ENCODE results near the gene ZNF101.

DNA sequence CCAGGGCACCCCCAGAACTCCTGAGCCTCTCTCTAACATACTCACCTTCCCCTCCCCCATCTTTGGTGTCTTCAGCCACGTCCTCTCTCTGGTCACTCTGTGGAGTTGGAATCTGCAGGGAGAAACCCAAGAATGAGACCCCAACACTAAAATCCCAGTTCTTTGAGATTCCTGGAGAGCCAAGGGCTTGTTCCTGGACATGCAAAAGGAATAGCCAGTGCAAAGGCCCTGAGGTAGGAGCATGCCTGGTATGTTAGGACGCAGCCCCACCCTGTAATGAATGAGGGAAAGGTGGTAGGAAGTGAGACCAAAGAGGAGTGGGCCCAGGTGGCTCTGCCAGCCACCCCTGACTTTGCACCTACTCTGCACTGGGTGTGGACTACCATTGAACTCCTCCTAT, 38.2 kb upstream of the ZNF101 start:
- no peak for TF ChIP-seq ZNF717 (CRISPR knock-in tag; IDR thresholded peaks at IDR 0.05)
- no peak for TF ChIP-seq CAMTA2 (CRISPR knock-in tag; conservative IDR thresholded peaks at IDR 0.05)
- no peak for TF ChIP-seq EZH2 (IDR thresholded peaks at IDR 0.05; ENCODE audit: borderline replicate concordance, low read depth, low read length)
- TF ChIP-seq, protein P1, sequence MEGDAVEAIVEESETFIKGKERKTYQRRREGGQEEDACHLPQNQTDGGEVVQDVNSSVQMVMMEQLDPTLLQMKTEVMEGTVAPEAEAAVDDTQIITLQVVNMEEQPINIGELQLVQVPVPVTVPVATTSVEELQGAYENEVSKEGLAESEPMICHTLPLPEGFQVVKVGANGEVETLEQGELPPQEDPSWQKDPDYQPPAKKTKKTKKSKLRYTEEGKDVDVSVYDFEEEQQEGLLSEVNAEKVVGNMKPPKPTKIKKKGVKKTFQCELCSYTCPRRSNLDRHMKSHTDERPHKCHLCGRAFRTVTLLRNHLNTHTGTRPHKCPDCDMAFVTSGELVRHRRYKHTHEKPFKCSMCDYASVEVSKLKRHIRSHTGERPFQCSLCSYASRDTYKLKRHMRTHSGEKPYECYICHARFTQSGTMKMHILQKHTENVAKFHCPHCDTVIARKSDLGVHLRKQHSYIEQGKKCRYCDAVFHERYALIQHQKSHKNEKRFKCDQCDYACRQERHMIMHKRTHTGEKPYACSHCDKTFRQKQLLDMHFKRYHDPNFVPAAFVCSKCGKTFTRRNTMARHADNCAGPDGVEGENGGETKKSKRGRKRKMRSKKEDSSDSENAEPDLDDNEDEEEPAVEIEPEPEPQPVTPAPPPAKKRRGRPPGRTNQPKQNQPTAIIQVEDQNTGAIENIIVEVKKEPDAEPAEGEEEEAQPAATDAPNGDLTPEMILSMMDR (IDR thresholded peaks at IDR 0.05 in 2 of 3, conservative IDR thresholded peaks at IDR 0.05 in 1 of 3; ENCODE audit: insufficient read depth in 2 of 3, low read depth in 1 of 3, low read length in 3 of 3), result no peak
- TF ChIP-seq HIVEP1 (CRISPR knock-in tag; IDR thresholded peaks at IDR 0.05), result no peak
- no peak for TF ChIP-seq ZNF436 (CRISPR knock-in tag; IDR thresholded peaks at IDR 0.05)
- no peak for TF ChIP-seq GATA2 (CRISPR knock-in tag; IDR thresholded peaks at IDR 0.05)
- no peak for TF ChIP-seq FOXK1 (CRISPR knock-in tag; IDR thresholded peaks at IDR 0.05; ENCODE audit: borderline replicate concordance)
- TF ChIP-seq POLR2H (tag; IDR thresholded peaks at IDR 0.05; ENCODE audit: low read depth), result no peak
- TF ChIP-seq CBX5 (IDR thresholded peaks at IDR 0.05; ENCODE audit: borderline replicate concordance, low read depth), result no peak
- no peak for TF ChIP-seq NR3C1 (CRISPR knock-in tag; IDR thresholded peaks at IDR 0.05)
- TF ChIP-seq, protein P2, sequence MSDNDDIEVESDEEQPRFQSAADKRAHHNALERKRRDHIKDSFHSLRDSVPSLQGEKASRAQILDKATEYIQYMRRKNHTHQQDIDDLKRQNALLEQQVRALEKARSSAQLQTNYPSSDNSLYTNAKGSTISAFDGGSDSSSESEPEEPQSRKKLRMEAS (CRISPR knock-in tag; IDR thresholded peaks at IDR 0.05), result no peak
- TF ChIP-seq MBD1 (CRISPR knock-in tag; IDR thresholded peaks at IDR 0.05), result no peak
